Stimulated activated CD4-positive, alpha-beta T cell treated with anti-CD3 and anti-CD28 coated beads, Interleukin-2, amount 100 ng/mL, for 24 hours (primary cell): ENCODE data around the gene ST8SIA6.

Experiments
- DNase-seq, 2 donors: peaks; one replicate each; pipeline ENCODE4 v3.0.0-alpha.2; 2020

ST8SIA6 gene

GRCh38 chr10:17383801-17384555 is 70.4 kb downstream of the ST8SIA6 start:
- DNase-seq: no peak

GRCh38 chr10:17381502-17382142 is 72.8 kb downstream of the ST8SIA6 start:
- DNase-seq: no peak

GRCh38 chr10:17380888-17381287 is 73.5 kb downstream of the ST8SIA6 start:
- no peak for DNase-seq

GRCh38 chr10:17380016-17380415 is 74.4 kb downstream of the ST8SIA6 start:
- DNase-seq: no peak

- DNase-seq: no peak
These were observed 75.2 kb downstream of the ST8SIA6 start for GRCh38 chr10:17379151-17379690.

GRCh38 chr10:17375936-17376584 is 78.3 kb downstream of the ST8SIA6 start:
- peak; percentile 41 to 61 for DNase-seq

- DNase-seq: no peak
These were observed 85.6 kb downstream of the ST8SIA6 start for GRCh38 chr10:17368708-17369272.

- DNase-seq: no peak
These were observed 87.7 kb downstream of the ST8SIA6 start for GRCh38 chr10:17366705-17367104.

GRCh38 chr10:17365402-17365801 is 89.0 kb downstream of the ST8SIA6 start:
- DNase-seq: no peak

GRCh38 chr10:17358461-17358860 is 95.9 kb downstream of the ST8SIA6 start:
- no peak for DNase-seq

GRCh38 chr10:17357781-17358180 is 96.6 kb downstream of the ST8SIA6 start:
- DNase-seq: no peak

- DNase-seq: no peak
These were observed 97.6 kb downstream of the ST8SIA6 start for GRCh38 chr10:17356820-17357219.

GRCh38 chr10:17354781-17355180 is 99.6 kb downstream of the ST8SIA6 start:
- DNase-seq: no peak

- DNase-seq: no peak
These were observed 100.7 kb downstream of the ST8SIA6 start for GRCh38 chr10:17353568-17354300.

- no peak for DNase-seq
These were observed 101.8 kb downstream of the ST8SIA6 start for GRCh38 chr10:17352583-17352982.

- DNase-seq: no peak
These were observed 102.9 kb downstream of the ST8SIA6 start for GRCh38 chr10:17351506-17351905.

- no peak for DNase-seq
These were observed 104.7 kb downstream of the ST8SIA6 start for GRCh38 chr10:17349717-17350116.

- DNase-seq: no peak
These were observed 105.7 kb downstream of the ST8SIA6 start for GRCh38 chr10:17348501-17349349.

- no peak for DNase-seq
These were observed 106.3 kb downstream of the ST8SIA6 start for GRCh38 chr10:17348011-17348500.

- no peak for DNase-seq
These were observed 110.2 kb downstream of the ST8SIA6 start for GRCh38 chr10:17344206-17344605.

- no peak for DNase-seq
These were observed 111.3 kb downstream of the ST8SIA6 start for GRCh38 chr10:17343118-17343517.
